ENCODE results near the gene ABHD12.

DNA sequence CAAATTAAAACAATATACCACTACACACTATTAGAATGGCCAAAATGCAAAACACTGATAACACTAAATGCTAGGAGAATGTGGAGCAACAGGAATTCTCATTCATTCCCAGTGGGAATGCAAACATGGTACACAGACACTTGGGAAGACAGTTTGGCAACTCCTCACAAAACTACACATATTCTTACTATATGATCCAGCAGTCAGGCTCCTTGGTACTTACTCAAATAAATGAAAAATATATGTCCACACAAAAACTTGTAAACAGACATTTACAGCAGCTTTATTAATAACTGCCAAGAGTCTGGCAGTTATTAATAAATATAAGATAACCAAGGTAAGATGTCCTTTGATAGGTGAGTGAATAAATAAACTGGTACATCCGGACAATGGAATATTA lies 44.9 kb downstream of the ABHD12 start:
- TF ChIP-seq, protein P1, sequence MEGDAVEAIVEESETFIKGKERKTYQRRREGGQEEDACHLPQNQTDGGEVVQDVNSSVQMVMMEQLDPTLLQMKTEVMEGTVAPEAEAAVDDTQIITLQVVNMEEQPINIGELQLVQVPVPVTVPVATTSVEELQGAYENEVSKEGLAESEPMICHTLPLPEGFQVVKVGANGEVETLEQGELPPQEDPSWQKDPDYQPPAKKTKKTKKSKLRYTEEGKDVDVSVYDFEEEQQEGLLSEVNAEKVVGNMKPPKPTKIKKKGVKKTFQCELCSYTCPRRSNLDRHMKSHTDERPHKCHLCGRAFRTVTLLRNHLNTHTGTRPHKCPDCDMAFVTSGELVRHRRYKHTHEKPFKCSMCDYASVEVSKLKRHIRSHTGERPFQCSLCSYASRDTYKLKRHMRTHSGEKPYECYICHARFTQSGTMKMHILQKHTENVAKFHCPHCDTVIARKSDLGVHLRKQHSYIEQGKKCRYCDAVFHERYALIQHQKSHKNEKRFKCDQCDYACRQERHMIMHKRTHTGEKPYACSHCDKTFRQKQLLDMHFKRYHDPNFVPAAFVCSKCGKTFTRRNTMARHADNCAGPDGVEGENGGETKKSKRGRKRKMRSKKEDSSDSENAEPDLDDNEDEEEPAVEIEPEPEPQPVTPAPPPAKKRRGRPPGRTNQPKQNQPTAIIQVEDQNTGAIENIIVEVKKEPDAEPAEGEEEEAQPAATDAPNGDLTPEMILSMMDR (IDR thresholded peaks at IDR 0.05) = no peak
- TF ChIP-seq POLR2AphosphoS5 (IDR thresholded peaks at IDR 0.05) = no peak

Data from stomach (tissue), 4 donors.